GM12878 (cell line): ENCODE data around the gene ADGRG4.
"Not testable (repeated sequence)": the region's sequence is repeated elsewhere in the genome, so short reads cannot be mapped to it uniquely, and the experiment has no call there.

Experiments used
- BHLHE40 ChIP-seq, 2 experiments: fragments of 450-650 bp in 1 of 2; IDR thresholded peaks; 2 replicates each; pipeline ENCODE4 v1.6.1; 2011 to 2017; ENCODE audit warnings: low read depth in 2 of 2, borderline replicate concordance in 1 of 2, improper control_type of control experiment in 1 of 2, low read length in 1 of 2, mild to moderate bottlenecking in 1 of 2
- CHD2 ChIP-seq: IDR thresholded peaks from 2 replicates; pipeline ENCODE4 v1.6.1; 2011; ENCODE audit warnings: low read depth, low read length, improper control_type of control experiment, borderline replicate concordance
- CTCF ChIP-seq, 3 experiments: IDR thresholded peaks in 2 of 3; conservative IDR thresholded peaks in 1 of 3; 2 replicates each; pipeline ENCODE4 v1.5.1; 2011; ENCODE audit warnings: low read depth in 3 of 3, low read length in 3 of 3, mild to moderate bottlenecking in 3 of 3, control low read depth in 2 of 3, moderate library complexity in 2 of 3, inconsistent platforms in 1 of 3, mixed read lengths in 1 of 3; ENCODE audit not compliant: control insufficient read depth in 2 of 3, insufficient read depth in 1 of 3; ENCODE audit errors: extremely low read depth in 1 of 3
- DPF2 ChIP-seq: fragments of 450-650 bp; IDR thresholded peaks from 2 replicates; pipeline ENCODE4 v1.6.1; 2017; ENCODE audit warnings: mild to moderate bottlenecking
- EP300 ChIP-seq, 2 experiments: fragments of 150-350 bp in 1 of 2; IDR thresholded peaks; 2 replicates each; pipeline ENCODE4 v1.6.1; 2011 to 2012; ENCODE audit warnings: low read depth in 2 of 2, low read length in 2 of 2, borderline replicate concordance in 1 of 2, improper control_type of control experiment in 1 of 2, inconsistent platforms in 1 of 2; ENCODE audit not compliant: control insufficient read depth in 1 of 2
- ESRRA ChIP-seq: IDR thresholded peaks from 2 replicates; pipeline ENCODE4 v1.6.1; 2012; ENCODE audit warnings: mild to moderate bottlenecking, low read length, improper control_type of control experiment
- EZH2 ChIP-seq: IDR thresholded peaks from 2 replicates; pipeline ENCODE4 v1.6.1; 2012; ENCODE audit warnings: low read depth, mild to moderate bottlenecking, control low read depth, inconsistent platforms, low read length, borderline replicate concordance; ENCODE audit not compliant: control insufficient read depth
- GATAD2B ChIP-seq: fragments of 450-650 bp; conservative IDR thresholded peaks from 2 replicates; pipeline ENCODE4 v1.6.1; 2017; ENCODE audit warnings: low read depth, mild to moderate bottlenecking, moderate library complexity
- MYC ChIP-seq: IDR thresholded peaks from 2 replicates; pipeline ENCODE4 v1.6.1; 2011; ENCODE audit warnings: mild to moderate bottlenecking, low read length, moderate library complexity, inconsistent platforms; ENCODE audit not compliant: insufficient read depth, insufficient replicate concordance, insufficient read length, severe bottlenecking
- POLR2A ChIP-seq: IDR thresholded peaks from 2 replicates; pipeline ENCODE4 v1.6.1; 2011; ENCODE audit warnings: low read depth, mild to moderate bottlenecking, low read length
- POLR2AphosphoS5 ChIP-seq: IDR thresholded peaks from 2 replicates; pipeline ENCODE4 v1.6.1; 2011; ENCODE audit warnings: mild to moderate bottlenecking, low read length, inconsistent platforms
- SP1 ChIP-seq: IDR thresholded peaks from one replicate; pipeline ENCODE4 v1.6.1; 2011; ENCODE audit warnings: low read depth, low read length
- TBL1XR1 ChIP-seq: IDR thresholded peaks from 2 replicates; pipeline ENCODE4 v1.6.1; 2012; ENCODE audit warnings: low read depth, low read length, improper control_type of control experiment
- USF2 ChIP-seq: IDR thresholded peaks from 2 replicates; pipeline ENCODE4 v1.6.1; 2011; ENCODE audit warnings: low read depth, low read length, improper control_type of control experiment, borderline replicate concordance

- TF ChIP-seq ESRRA; POLR2A; GATAD2B; CTCF (IDR thresholded peaks at IDR 0.05 in 2 of 3, conservative IDR thresholded peaks at IDR 0.05 in 1 of 3; ENCODE audit: control insufficient read depth in 2 of 3, extremely low read depth in 1 of 3, insufficient read depth in 1 of 3, low read depth in 3 of 3, low read length in 3 of 3); TBL1XR1; USF2; BHLHE40 (IDR thresholded peaks at IDR 0.05; ENCODE audit: borderline replicate concordance in 1 of 2, low read depth in 2 of 2, low read length in 1 of 2); MYC; SP1; POLR2AphosphoS5; EP300 (IDR thresholded peaks at IDR 0.05; ENCODE audit: borderline replicate concordance in 1 of 2, control insufficient read depth in 1 of 2, low read depth in 2 of 2, low read length in 2 of 2); CHD2; EZH2; DPF2: not testable (repeated sequence)
Measured at GRCh38 chrX:136286375-136286774, 14.4 kb upstream of the ADGRG4 start.
